GM21526 (cell line): ENCODE measurements around the gene CD34.

Experiments
- ATAC-seq: cut with Tn5 transposase; IDR thresholded peaks from one replicate; pipeline ENCODE4 v1.9.1; 2021; ENCODE audit warnings: moderate library complexity; ENCODE audit not compliant: unreplicated experiment, low FRiP score

Gene CD34

DNA sequence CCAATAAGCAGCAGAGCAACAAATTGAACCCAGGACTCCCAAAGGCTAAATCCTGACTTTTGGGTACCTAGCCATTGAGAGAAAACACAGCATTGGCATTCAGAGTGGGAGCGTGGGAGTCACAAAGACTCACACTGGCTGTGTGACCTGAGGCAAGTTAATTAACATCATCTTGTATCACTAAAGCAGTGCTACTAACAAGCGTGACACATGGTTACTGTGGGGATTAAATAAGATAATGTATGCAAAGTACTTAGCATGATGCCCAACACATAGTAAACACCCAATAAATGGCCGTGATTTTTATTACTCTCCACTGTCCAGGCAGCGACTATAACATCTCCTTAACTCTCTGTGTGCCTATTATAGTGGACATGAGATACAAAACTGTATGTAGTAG, 73.3 kb downstream of the CD34 start:
- no peak for ATAC-seq

DNA sequence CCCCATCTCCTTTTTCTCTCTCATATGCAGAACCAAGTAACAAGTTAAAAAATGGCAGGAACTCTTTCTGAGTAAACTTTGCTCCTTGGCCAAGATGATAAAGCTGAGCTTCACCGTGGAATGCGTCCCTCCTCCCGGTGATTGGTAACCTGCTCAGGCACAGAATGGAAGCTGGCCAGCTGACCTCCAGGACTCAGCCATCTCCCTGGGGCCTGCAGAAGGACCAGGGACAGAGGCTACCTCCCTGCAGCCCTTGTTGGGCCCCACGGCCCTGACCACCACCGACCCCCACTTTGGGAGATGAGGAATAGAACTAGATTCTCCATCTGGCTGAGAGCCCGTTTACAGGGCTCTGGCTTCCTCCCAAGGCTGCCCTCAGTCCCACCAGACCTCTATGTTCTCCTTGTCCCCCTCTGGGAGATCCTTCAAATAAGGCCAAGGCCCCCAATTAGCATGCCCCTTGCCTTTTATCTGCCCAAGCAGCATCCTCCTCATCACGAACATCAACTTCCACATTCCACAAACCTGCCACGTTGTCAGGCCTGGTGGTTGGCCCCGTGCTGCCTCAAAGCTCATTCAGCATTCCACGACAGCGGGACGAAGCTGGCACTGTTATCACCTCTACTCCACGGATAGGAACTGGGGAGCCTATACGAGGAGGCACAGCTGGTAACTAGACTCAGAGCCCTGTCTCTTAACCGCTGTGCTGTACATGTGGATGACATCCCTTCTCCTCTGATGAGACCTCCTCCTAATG, 74.2 kb downstream of the CD34 start:
- no peak for ATAC-seq

DNA sequence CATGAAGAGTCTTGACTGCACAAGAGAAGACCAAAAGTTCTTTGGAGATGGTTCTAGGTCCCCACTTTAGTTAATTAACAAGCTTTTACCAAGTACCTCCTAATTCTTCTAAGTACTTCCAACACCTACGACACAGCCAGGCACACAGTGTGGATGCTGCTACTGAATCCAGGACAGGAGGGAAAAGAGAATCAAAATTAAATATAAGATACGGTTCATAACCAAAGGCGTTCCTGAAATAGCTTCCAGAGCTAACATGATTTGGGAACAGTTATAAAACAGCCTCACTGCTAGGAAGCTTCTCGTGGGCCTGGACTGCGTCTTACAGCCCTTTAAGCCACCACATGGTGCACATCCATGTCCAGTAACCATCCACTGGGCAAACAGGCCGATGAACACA, 75.0 kb downstream of the CD34 start:
- no peak for ATAC-seq

DNA sequence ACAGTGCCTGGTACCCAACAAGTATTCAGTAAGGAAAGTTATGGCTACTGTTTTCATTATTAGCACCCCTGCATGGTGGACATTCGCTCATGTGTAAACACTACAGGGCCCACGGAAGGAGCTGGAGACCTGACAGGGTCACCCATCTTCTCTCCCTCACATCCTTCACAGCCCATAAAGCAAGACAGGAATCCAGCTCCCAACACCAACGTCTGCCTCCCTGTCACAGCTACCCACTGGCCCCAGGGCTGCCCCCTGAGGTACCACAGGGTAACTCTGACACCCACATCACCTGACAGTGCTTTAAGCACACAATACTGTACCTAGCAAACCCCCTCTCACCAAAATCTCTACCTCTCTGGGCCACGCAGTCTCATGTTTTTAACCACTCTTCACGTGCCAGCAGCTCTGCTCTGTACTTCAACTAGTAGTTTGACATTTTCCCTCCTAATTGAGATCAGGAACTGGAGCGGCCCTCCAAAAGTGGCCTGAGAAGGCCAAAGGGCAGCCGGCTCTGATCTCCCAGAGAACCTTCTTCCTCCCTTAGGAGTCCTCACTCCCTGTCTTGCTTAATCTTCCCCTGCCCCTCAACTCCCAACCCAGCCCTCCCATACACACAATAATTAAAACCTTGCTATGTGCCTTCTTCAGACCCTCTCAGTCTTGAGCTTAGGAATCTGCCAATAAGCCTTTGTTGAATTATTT, 76.8 kb downstream of the CD34 start:
- no peak for ATAC-seq

DNA sequence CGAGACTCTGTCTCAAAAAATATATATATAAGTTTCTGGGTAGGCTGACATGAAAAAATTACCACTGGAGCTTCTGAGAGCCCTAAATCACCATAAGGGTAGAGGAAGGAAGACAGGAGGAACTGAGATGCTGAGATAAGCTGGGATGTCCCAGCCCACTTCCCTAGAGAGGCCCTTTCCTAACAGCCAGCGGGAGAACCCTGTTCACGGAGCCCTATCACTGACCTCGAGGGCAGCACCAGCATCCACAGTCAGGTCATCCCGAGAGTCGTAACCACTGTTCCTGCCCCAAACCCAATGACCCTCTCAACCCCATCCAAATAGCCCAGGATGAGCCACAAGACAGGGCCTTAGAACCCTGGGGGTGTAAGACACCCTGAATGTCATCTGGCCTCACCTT, 77.5 kb downstream of the CD34 start:
- no peak for ATAC-seq

DNA sequence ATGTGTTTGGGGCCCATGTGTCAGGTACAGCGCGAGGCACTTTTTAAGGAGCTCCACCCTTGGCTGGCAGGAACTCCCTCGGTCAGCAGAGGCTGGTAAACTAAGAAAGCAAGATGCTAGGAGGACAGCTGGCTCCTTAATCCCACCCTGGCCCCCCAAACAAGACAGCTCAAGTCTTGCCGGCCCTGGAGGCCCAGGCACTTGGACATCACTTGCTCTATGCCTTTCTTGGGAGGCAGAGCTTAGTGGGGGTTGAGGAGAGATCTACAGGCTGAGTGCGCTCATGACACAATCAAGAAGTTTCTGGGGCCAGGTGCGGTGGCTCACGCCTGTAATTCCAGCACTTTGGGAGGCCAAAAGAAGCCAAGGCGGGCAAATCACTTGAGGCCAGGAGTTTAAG, 78.1 kb downstream of the CD34 start:
- ATAC-seq: no peak

DNA sequence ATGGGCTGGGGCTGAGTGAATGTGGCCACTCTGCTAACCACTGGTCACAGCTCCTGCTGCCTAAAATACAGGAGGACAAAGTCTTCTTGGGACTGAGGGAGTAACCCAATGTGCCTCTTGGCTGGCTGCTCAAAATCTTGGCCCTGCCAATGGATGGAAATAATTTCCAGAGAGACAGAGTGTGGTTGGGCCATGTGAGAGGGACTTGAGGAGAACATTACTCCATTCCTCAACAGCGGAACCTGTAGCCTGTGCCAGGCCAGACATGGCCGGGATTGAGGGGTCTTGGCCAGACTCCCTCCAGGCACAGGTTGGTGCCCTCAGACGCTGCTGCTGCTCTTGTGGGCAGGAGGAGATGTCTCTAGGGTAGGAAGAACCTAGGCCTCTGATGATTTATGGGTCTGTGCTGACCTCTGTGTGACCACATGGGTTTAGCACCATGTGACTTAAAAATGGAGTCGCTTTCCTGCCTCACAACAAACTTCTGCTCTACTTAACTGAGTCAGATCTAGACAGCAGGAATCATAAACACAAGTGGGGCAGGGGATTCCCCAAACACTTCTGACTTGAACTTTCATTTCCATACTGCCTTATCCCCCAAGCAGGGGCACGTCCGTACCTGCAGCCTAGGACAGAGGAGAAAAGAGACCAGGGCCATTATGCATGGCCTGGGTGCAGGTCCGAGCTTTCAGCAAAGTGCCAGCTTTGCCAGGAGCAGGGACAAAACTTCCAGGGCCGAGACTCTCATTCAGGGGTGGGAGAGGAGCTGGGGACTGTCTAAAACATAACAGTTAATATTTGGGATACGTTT, 79.2 kb downstream of the CD34 start:
- ATAC-seq: peak; percentile 71
